Activated naive CD8-positive, alpha-beta T cell treated with anti-CD3 and anti-CD28 coated beads, Interleukin-2, amount 50 U/mL, for 24 hours (primary cell): ENCODE measurements around the gene CEP57L1.
"Not testable (repeated sequence)": the region's sequence is repeated elsewhere in the genome, so short reads cannot be mapped to it uniquely, and the experiment has no call there.

Experiments used
- ATAC-seq: fragments of 150-1000 bp; cut with Tn5 transposase; one replicate; pipeline ENCODE4 v1.10.0; 2021
- DNase-seq: peaks from one replicate; pipeline ENCODE4 v3.0.0; 2021
- H3K27ac Mint-ChIP-seq: one replicate; pipeline ENCODE4 v1.8.0; 2021; ENCODE audit warnings: mild to moderate bottlenecking, mixed read lengths
- H3K27me3 Mint-ChIP-seq: one replicate; pipeline ENCODE4 v1.8.0; 2021; ENCODE audit warnings: mixed read lengths
- H3K36me3 Mint-ChIP-seq: one replicate; pipeline ENCODE4 v1.8.0; 2021; ENCODE audit warnings: low read depth, mixed read lengths
- H3K4me1 Mint-ChIP-seq: one replicate; pipeline ENCODE4 v1.8.0; 2021; ENCODE audit warnings: mixed read lengths
- H3K4me3 Mint-ChIP-seq: one replicate; pipeline ENCODE4 v1.8.0; 2021; ENCODE audit warnings: mild to moderate bottlenecking, moderate library complexity, mixed read lengths
- H3K9me3 Mint-ChIP-seq: one replicate; pipeline ENCODE4 v1.8.0; 2021; ENCODE audit warnings: mixed read lengths

The CEP57L1 gene

DNA sequence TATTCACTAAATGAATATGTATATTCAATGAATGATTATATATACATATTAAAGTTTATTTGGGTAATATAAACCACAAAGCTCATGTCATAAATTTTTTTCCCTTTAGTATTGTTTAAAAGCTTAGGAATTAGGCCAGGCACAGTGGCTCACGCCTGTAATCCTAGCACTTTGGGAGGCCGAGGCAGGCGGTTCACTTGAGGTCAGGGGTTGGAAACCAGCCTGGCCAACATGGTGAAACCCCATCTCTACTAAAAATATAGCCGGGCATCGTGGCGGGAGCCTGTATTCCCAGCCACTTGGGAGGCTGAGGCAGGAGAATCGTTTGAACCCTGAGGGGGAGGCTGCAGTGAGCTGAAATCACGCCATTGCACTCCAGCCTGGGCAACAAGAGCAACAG lies 11.2 kb upstream of the CEP57L1 start:
- H3K4me1 Mint-ChIP-seq: peaks cover 13% of the 10 kb centered on the region
- not testable (repeated sequence) for ATAC-seq, H3K36me3 Mint-ChIP-seq, H3K27ac Mint-ChIP-seq, H3K27me3 Mint-ChIP-seq, H3K9me3 Mint-ChIP-seq, DNase-seq, H3K4me3 Mint-ChIP-seq

- Mint-ChIP-seq H3K4me3 (no peak overlapping the region), H3K36me3 (no peaks in the 10 kb centered on the region), H3K9me3 (no peaks in the 10 kb centered on the region), H3K27ac (no peak overlapping the region), H3K4me1 (peaks cover 30% of the 10 kb centered on the region), H3K27me3 (no peaks in the 10 kb centered on the region)
- DNase-seq: no peak
- ATAC-seq: no peak
These were observed 7.5 kb upstream of the CEP57L1 start for GRCh38 chr6:109087661-109088264.

GRCh38 chr6:109088995-109089394 lies 6.3 kb upstream of the CEP57L1 start:
- peaks cover 30% of the 10 kb centered on the region for H3K4me1 Mint-ChIP-seq

GRCh38 chr6:109091314-109092024 lies 3.8 kb upstream of the CEP57L1 start:
- H3K4me3 Mint-ChIP-seq: peak overlapping the region; percentile 4
- no peak overlapping the region for H3K27ac Mint-ChIP-seq
- H3K4me1 Mint-ChIP-seq: peaks cover 45% of the 10 kb centered on the region
- ATAC-seq (no peak), DNase-seq (no peak)
- no peaks in the 10 kb centered on the region for H3K36me3 Mint-ChIP-seq
- no peaks in the 10 kb centered on the region for H3K9me3 Mint-ChIP-seq
- H3K27me3 Mint-ChIP-seq: no peaks in the 10 kb centered on the region

More at GRCh38 chr6:109088995-109089394, 6.3 kb upstream of the CEP57L1 start:
- Mint-ChIP-seq H3K27me3 (no peaks in the 10 kb centered on the region), H3K27ac (no peak overlapping the region), H3K4me3 (no peak overlapping the region), H3K36me3 (no peaks in the 10 kb centered on the region), H3K9me3 (no peaks in the 10 kb centered on the region)
- ATAC-seq (no peak), DNase-seq (no peak)

DNA sequence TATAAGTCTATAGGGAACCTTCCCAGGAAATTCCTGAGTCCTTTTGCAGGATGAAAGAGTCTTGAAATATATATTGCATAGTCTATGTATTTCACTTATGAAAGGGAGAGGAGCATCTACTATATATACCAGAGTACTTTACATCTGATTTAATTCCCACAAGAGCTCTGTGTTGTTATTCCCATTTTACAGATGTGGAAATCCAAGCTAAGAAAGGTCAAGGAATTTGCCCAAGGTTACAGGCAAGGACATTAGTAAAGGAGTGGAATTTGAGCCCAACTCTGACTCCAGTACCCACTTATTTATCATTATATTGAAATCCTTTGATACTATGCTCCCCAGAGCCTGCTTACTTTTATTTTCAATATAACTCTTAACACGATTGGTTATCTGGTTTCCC lies 3.2 kb upstream of the CEP57L1 start:
- H3K27ac Mint-ChIP-seq: no peak overlapping the region
- H3K36me3 Mint-ChIP-seq: no peaks in the 10 kb centered on the region
- DNase-seq: no peak
- no peaks in the 10 kb centered on the region for H3K9me3 Mint-ChIP-seq
- peak overlapping the region; percentile 93 for H3K4me3 Mint-ChIP-seq
- no peak for ATAC-seq
- no peaks in the 10 kb centered on the region for H3K27me3 Mint-ChIP-seq
- peaks cover 50% of the 10 kb centered on the region for H3K4me1 Mint-ChIP-seq

GRCh38 chr6:109093732-109094415 lies 1.4 kb upstream of the CEP57L1 start:
- Mint-ChIP-seq H3K9me3 (no peaks in the 10 kb centered on the region), H3K36me3 (no peaks in the 10 kb centered on the region), H3K27ac (peak overlapping the region; percentile 77), H3K4me1 (peaks cover 53% of the 10 kb centered on the region), H3K27me3 (no peaks in the 10 kb centered on the region), H3K4me3 (peak overlapping the region; percentile 93)
- ATAC-seq: no peak
- no peak for DNase-seq

- peak; percentile 83 for ATAC-seq
- H3K27ac Mint-ChIP-seq: peak within 1 kb of the TSS; percentile 99
- peak; percentile 97 for DNase-seq
- H3K4me3 Mint-ChIP-seq: peak within 1 kb of the TSS; percentile 93
- H3K4me1 Mint-ChIP-seq: peaks cover 52% of the 10 kb centered on the region
- no peaks in the 10 kb centered on the region for H3K27me3 Mint-ChIP-seq
- no peaks in the 10 kb centered on the region for H3K9me3 Mint-ChIP-seq
- peaks cover 2% of the 10 kb centered on the region for H3K36me3 Mint-ChIP-seq
These were observed 781 bp upstream of the CEP57L1 start, which contains the start of gene SESN1 for GRCh38 chr6:109094416-109095035. Gene SESN1 (minus strand): TSS chr6:109094846. CDS start chr6:109094073, 773 bp downstream.

DNA sequence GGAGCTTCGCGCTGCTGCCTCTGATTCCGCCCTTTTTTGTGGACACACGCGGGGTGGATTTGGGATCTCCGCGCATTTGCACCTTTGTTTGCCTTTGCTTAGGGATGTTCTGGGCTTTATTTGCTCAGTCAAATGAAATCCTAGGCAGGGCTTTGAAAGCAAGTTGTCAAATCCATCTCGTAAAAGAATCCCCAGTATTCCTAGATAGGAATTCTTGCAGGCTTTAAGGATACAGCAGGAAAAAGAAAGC lies 453 bp downstream of the CEP57L1 start:
- peak overlapping the region; percentile 93 for H3K4me3 Mint-ChIP-seq
- no peaks in the 10 kb centered on the region for H3K9me3 Mint-ChIP-seq
- peaks cover 49% of the 10 kb centered on the region for H3K4me1 Mint-ChIP-seq
- no peaks in the 10 kb centered on the region for H3K27me3 Mint-ChIP-seq
- ATAC-seq (no peak), DNase-seq (no peak)
- H3K36me3 Mint-ChIP-seq: peaks cover 8% of the 10 kb centered on the region
- peak overlapping the region; percentile 99 for H3K27ac Mint-ChIP-seq

DNA sequence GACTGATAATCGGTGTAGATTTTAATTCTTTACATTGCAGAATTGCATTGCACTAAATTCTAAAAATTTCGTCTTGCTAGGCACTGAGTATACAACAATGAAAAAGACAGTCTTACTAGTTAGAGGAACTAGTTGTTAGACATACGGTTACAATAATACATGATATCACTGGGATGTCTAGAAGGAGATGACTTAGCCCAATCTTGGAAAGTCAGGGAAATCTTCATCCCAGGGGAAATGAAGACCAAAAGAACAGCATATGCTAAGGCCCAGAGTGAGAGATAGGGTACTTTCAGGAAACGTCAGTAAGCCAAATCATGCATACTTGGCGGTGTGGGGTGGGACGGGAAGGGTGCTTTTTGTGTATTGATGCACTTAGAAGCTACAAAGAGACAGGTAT lies 901 bp downstream of the CEP57L1 start:
- peaks cover 47% of the 10 kb centered on the region for H3K4me1 Mint-ChIP-seq
- ATAC-seq (no peak), DNase-seq (no peak)
- no peaks in the 10 kb centered on the region for H3K9me3 Mint-ChIP-seq
- H3K36me3 Mint-ChIP-seq: peaks cover 8% of the 10 kb centered on the region
- H3K27ac Mint-ChIP-seq: peak overlapping the region; percentile 99
- H3K27me3 Mint-ChIP-seq: no peaks in the 10 kb centered on the region
- H3K4me3 Mint-ChIP-seq: peak overlapping the region; percentile 93

GRCh38 chr6:109097661-109098060 lies 2.4 kb downstream of the CEP57L1 start:
- no peak overlapping the region for H3K27ac Mint-ChIP-seq
- H3K4me3 Mint-ChIP-seq: no peak overlapping the region
- no peaks in the 10 kb centered on the region for H3K27me3 Mint-ChIP-seq
- peaks cover 33% of the 10 kb centered on the region for H3K4me1 Mint-ChIP-seq
- ATAC-seq (no peak), DNase-seq (no peak)
- H3K36me3 Mint-ChIP-seq: peaks cover 12% of the 10 kb centered on the region
- H3K9me3 Mint-ChIP-seq: no peaks in the 10 kb centered on the region

- Mint-ChIP-seq H3K27ac (no peak overlapping the region), H3K36me3 (peaks cover 12% of the 10 kb centered on the region), H3K4me3 (no peak overlapping the region), H3K9me3 (no peaks in the 10 kb centered on the region), H3K4me1 (peaks cover 4% of the 10 kb centered on the region), H3K27me3 (no peaks in the 10 kb centered on the region)
- no peak for DNase-seq
- no peak for ATAC-seq
These were observed 7.5 kb downstream of the CEP57L1 start for GRCh38 chr6:109102762-109103161.

DNA sequence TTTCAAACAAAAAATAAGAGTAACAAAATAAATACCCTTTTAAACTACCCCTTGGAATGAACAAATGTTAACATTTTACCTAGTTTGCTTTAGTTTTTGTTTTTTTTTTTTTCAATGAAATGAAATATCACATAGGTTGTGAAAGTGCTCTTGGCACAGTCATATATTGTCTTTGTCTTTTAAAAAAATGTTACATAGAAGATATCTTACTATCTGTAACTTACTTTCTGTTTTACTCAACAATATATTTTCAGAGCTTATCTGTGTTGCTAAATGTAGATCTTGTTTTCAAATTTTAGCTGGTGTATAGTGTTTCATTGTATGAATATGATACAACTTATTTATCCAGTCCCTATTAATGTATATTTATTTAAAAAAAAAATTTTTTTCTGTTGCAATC lies 8.6 kb downstream of the CEP57L1 start:
- Mint-ChIP-seq H3K36me3 (peaks cover 12% of the 10 kb centered on the region), H3K4me3 (no peak overlapping the region), H3K27me3 (no peaks in the 10 kb centered on the region), H3K9me3 (no peaks in the 10 kb centered on the region), H3K4me1 (peaks cover 4% of the 10 kb centered on the region), H3K27ac (no peak overlapping the region)
- ATAC-seq: no peak
- DNase-seq: no peak

DNA sequence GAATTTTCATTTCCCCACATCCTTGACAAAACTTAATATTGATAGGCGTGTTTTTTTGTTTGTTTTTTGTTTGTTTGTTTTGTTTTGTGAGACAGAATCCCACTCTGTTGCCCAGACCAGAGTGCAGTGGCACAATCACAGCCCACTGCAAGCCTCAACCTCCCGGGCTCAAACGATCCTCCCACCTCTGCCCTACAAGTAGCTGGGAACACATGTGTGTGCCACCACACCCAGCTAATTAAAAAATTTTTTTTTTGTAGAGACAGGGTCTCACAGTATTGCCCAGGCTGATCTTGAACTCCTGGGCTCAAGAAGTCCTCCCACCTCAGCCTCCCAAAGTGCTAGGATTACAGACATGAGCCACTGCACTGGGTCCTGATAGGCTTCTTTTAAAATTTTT lies 9.2 kb downstream of the CEP57L1 start:
- Mint-ChIP-seq H3K36me3 (peaks cover 11% of the 10 kb centered on the region), H3K4me1 (peaks cover 4% of the 10 kb centered on the region), H3K4me3 (no peak overlapping the region), H3K27ac (no peak overlapping the region), H3K27me3 (no peaks in the 10 kb centered on the region), H3K9me3 (no peaks in the 10 kb centered on the region)
- no peak for DNase-seq
- ATAC-seq: no peak

- Mint-ChIP-seq H3K27me3 (no peaks in the 10 kb centered on the region), H3K4me1 (peaks cover 4% of the 10 kb centered on the region), H3K36me3 (peaks cover 14% of the 10 kb centered on the region), H3K9me3 (no peaks in the 10 kb centered on the region), H3K4me3 (no peak overlapping the region), H3K27ac (no peak overlapping the region)
- DNase-seq (no peak), ATAC-seq (no peak)
These were observed 10.4 kb downstream of the CEP57L1 start for GRCh38 chr6:109105681-109106080.

DNA sequence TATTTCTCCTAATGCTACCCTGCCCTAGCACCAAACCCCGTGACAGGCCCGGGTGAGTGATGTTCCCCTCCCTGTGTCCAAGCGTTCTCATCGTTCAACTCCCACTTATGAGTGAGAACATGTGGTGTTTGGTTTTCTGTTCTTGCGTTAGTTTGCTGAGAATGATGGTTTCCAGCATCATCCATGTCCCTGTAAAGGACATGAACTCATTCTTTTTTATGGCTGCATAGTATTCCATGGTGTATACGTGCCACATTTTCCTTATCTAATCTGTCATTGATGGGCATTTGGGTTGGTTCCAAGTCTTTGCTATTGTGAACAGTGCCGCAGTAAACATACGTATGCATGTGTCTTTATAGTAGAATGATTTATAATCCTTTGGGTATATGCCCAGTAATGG lies 14.4 kb downstream of the CEP57L1 start:
- H3K27ac Mint-ChIP-seq: not testable (repeated sequence)

More for the DNA sequence above, 14.4 kb downstream of the CEP57L1 start:
- not testable (repeated sequence) for H3K9me3 Mint-ChIP-seq, DNase-seq, H3K27me3 Mint-ChIP-seq, ATAC-seq, H3K4me1 Mint-ChIP-seq, H3K4me3 Mint-ChIP-seq
- peaks cover 10% of the 10 kb centered on the region for H3K36me3 Mint-ChIP-seq
